Mucosa of descending colon (tissue), 3 donors: ENCODE data around the gene PAN3. TPM values are rescaled to one million over a fixed set of nuclear protein-coding genes. Genes with fewer than 3 reads are reported as not detected.

Experiments used
- ATAC-seq: fragments of 200-7000 bp; cut with Tn5 transposase; one replicate; pipeline ENCODE4 v1.9.1; 2020; ENCODE audit warnings: mild to moderate bottlenecking, moderate library complexity
- DNase-seq, 3 donors: peaks; one replicate each; pipeline ENCODE4 v3.0.0-alpha.2; 2020
- H3K36me3 ChIP-seq: fragments of 200-600 bp; one replicate; pipeline ENCODE4 v1.8.0; 2021; ENCODE audit warnings: low read depth, mild to moderate bottlenecking
- H3K4me1 ChIP-seq: fragments of 200-600 bp; one replicate; pipeline ENCODE4 v1.8.0; 2021; ENCODE audit warnings: low read depth, mild to moderate bottlenecking
- H3K4me3 ChIP-seq: fragments of 200-600 bp; one replicate; pipeline ENCODE4 v1.8.0; 2021; ENCODE audit warnings: mild to moderate bottlenecking
- H3K9me3 ChIP-seq: fragments of 200-600 bp; one replicate; pipeline ENCODE4 v1.8.0; 2021; ENCODE audit warnings: mild to moderate bottlenecking
- intact Hi-C, 2 donors: fragments of 100-400 bp; cut with DNase I in 1 of 2; cut with micrococcal nuclease in 1 of 2; formaldehyde crosslinking; loops; one replicate each; pipeline versions ENCODE4 v1.11.0 to v1.11.1; 2022; cut with DNase I, micrococcal nuclease
- total RNA-seq, 3 donors: library from RNA; stranded (reverse); fragmentation: NEBNext Ultra II Directional in 2 of 3; extraction: Animal tissue kit (Norgen Biotek cat#: 25700) in 2 of 3; gene quantifications; one replicate each; pipeline versions ENCODE4 v1.2.1 to v1.2.4, GENCODE V29; 2021 to 2023
- TF ChIP-seq, protein P1 (sequence below): fragments of 200-600 bp; IDR thresholded peaks from one replicate; pipeline ENCODE4 v1.8.0; 2022; ENCODE audit warnings: antibody characterized with exemption, mild to moderate bottlenecking
- donor health status: DM: no; HTN: no; CAD: no; lungs with moderate emphysema.
- donor health status: DM: no; HTN: no; CAD: no.
- donor health status: DM: no; HTN: yes; CAD: no.

Gene PAN3
- total RNA-seq, 3 donors from 2014 or later = 28.4 to 43.7 (median 40.2) TPM

DNA sequence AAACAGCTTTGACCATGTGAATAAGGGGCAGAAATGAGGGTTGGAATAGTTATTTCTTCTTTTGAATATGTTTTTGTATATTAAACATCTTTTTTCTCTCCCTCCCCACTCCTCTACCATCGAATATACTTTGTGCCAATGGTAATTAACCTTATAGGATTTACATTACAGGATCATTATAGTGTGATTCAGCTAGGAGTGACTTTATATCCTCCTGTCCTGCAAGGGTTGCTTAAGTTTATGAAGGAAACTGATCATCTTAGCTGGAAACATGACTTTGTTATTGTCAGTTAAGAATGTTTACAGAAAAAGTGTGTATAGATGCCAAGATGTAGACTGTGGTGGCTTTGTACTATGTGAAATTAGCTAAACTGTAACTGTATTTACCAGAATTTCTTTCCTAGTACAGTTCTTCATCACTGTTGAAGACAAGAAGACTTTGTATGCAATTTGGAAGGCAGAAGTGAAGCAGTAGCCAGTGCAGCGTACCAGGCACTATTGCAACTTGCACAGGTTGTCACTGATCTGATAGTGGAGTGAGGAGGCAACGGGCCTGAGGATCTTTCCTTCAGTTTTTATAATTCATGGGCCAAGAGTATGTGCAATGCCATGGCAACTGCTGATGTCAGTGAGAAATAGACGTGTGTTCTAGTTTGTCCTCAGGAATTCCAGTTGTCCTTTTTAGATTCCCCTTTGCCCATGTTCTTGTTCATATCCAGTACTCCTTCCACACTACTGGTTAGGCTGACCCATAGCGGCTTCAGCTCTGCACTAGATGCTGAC is 8.2 kb upstream of the PAN3 start:
- intact Hi-C loops = no loop called here
- Histone ChIP-seq H3K4me3 (no peak overlapping the region), H3K36me3 (no peaks in the 10 kb centered on the region), H3K4me1 (no peaks in the 10 kb centered on the region), H3K9me3 (no peaks in the 10 kb centered on the region)
- DNase-seq = no peak
- ATAC-seq = peak; percentile 54
- TF ChIP-seq, protein P1, sequence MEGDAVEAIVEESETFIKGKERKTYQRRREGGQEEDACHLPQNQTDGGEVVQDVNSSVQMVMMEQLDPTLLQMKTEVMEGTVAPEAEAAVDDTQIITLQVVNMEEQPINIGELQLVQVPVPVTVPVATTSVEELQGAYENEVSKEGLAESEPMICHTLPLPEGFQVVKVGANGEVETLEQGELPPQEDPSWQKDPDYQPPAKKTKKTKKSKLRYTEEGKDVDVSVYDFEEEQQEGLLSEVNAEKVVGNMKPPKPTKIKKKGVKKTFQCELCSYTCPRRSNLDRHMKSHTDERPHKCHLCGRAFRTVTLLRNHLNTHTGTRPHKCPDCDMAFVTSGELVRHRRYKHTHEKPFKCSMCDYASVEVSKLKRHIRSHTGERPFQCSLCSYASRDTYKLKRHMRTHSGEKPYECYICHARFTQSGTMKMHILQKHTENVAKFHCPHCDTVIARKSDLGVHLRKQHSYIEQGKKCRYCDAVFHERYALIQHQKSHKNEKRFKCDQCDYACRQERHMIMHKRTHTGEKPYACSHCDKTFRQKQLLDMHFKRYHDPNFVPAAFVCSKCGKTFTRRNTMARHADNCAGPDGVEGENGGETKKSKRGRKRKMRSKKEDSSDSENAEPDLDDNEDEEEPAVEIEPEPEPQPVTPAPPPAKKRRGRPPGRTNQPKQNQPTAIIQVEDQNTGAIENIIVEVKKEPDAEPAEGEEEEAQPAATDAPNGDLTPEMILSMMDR = no peak

GRCh38 chr13:28131646-28132045 is 6.7 kb upstream of the PAN3 start:
- TF ChIP-seq, protein P1 = no peak
- no peaks in the 10 kb centered on the region for H3K4me1 ChIP-seq
- H3K9me3 ChIP-seq = no peaks in the 10 kb centered on the region
- ATAC-seq (no peak), DNase-seq (no peak)
- H3K36me3 ChIP-seq = no peaks in the 10 kb centered on the region
- H3K4me3 ChIP-seq = no peak overlapping the region
- intact Hi-C loops = no loop called here

DNA sequence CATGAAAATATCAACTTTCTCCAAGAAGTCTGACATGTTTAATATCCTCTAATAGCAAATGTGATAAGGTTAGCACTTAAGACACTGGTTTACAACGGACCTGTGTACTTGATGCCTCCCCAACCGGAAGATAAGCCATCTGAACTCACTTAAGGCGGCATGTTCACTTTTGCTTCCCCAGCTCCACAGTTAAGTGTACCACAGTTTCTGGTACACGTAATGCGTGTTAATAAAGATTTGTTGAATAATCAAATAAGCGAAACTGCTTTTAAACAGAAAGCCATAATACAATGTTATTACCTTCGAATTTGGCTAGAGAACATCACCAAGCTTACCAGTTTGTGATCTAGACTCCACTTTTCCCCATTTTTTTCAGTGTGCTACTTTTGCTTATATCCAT is 1.4 kb upstream of the PAN3 start:
- intact Hi-C loops = no loop called here
- no peaks in the 10 kb centered on the region for H3K36me3 ChIP-seq
- H3K9me3 ChIP-seq = no peaks in the 10 kb centered on the region
- no peaks in the 10 kb centered on the region for H3K4me1 ChIP-seq
- ATAC-seq = no peak
- DNase-seq = no peak
- TF ChIP-seq, protein P1 = no peak
- no peak overlapping the region for H3K4me3 ChIP-seq

- intact Hi-C loops = no loop called here
- H3K4me1 ChIP-seq = no peaks in the 10 kb centered on the region
- peak overlapping the region; percentile 98 for H3K4me3 ChIP-seq
- TF ChIP-seq, protein P1 = no peak
- no peaks in the 10 kb centered on the region for H3K36me3 ChIP-seq
- H3K9me3 ChIP-seq = no peaks in the 10 kb centered on the region
- DNase-seq = no peak
- ATAC-seq = no peak
Observed at GRCh38 chr13:28137596-28137995, 749 bp upstream of the PAN3 start.

- intact Hi-C loops = no loop called here
Observed at GRCh38 chr13:28138756-28139470, 568 bp downstream of the PAN3 start.

More at GRCh38 chr13:28138756-28139470, 568 bp downstream of the PAN3 start:
- DNase-seq (peak; percentile 88 to 90 (median 90)), ATAC-seq (peak; percentile 80)
- H3K4me3 ChIP-seq = peak overlapping the region; percentile 98
- TF ChIP-seq, protein P1 = no peak
- no peaks in the 10 kb centered on the region for H3K9me3 ChIP-seq
- no peaks in the 10 kb centered on the region for H3K36me3 ChIP-seq
- no peaks in the 10 kb centered on the region for H3K4me1 ChIP-seq
